Liver (tissue), 9 donors: ENCODE data around the gene TTC24. TPM values are rescaled to one million over a fixed set of nuclear protein-coding genes. Genes with fewer than 3 reads are reported as not detected.

Experiments used
- DNase-seq: peaks from one replicate; pipeline ENCODE4 v3.0.0-alpha.2; 2017; ENCODE audit warnings: low spot score
- H3K27ac ChIP-seq, 2 donors: one replicate each; pipeline ENCODE4 v1.7.0; 2013; ENCODE audit warnings: inconsistent platforms in 2 of 2, low read length in 2 of 2, control low read depth in 1 of 2, low read depth in 1 of 2, mild to moderate bottlenecking in 1 of 2
- H3K27me3 ChIP-seq, 4 donors: one replicate each; pipeline versions ENCODE4 v1.6.1 to v1.7.0; 2013; ENCODE audit warnings: low read length in 3 of 4, inconsistent platforms in 1 of 4, mild to moderate bottlenecking in 1 of 4, moderate library complexity in 1 of 4; ENCODE audit not compliant: control insufficient read depth in 4 of 4, insufficient read depth in 4 of 4
- H3K36me3 ChIP-seq, 4 donors: one replicate each; pipeline versions ENCODE4 v1.6.1 to v1.7.0; 2013; ENCODE audit warnings: low read length in 3 of 4, mild to moderate bottlenecking in 3 of 4, low read depth in 1 of 4, moderate library complexity in 1 of 4; ENCODE audit not compliant: control insufficient read depth in 4 of 4, insufficient read depth in 3 of 4
- H3K4me1 ChIP-seq, 4 donors: one replicate each; pipeline versions ENCODE4 v1.6.1 to v1.7.0; 2013; ENCODE audit warnings: low read length in 3 of 4, mild to moderate bottlenecking in 3 of 4, moderate library complexity in 1 of 4; ENCODE audit not compliant: control insufficient read depth in 4 of 4, insufficient read depth in 4 of 4
- H3K4me3 ChIP-seq, 3 donors: one replicate each; pipeline versions ENCODE4 v1.6.1 to v1.7.0; 2013; ENCODE audit warnings: low read length in 3 of 3, control low read depth in 1 of 3, low read depth in 1 of 3, mild to moderate bottlenecking in 1 of 3
- H3K9ac ChIP-seq, 2 donors: one replicate each; pipeline ENCODE4 v1.7.0; 2013; ENCODE audit warnings: low read length in 2 of 2, mild to moderate bottlenecking in 2 of 2, moderate library complexity in 2 of 2, control low read depth in 1 of 2, low read depth in 1 of 2
- H3K9me3 ChIP-seq, 4 donors: one replicate each; pipeline versions ENCODE4 v1.6.1 to v1.7.0; 2013; ENCODE audit warnings: low read length in 3 of 4; ENCODE audit not compliant: control insufficient read depth in 4 of 4
- ATF3 ChIP-seq: IDR thresholded peaks from 2 replicates; pipeline ENCODE4 v1.6.1; 2016; ENCODE audit warnings: antibody characterized with exemption
- CTCF ChIP-seq: fragments of 150-350 bp; IDR thresholded peaks from 2 replicates; pipeline ENCODE4 v1.5.1; 2017; ENCODE audit warnings: improper control_type of control experiment, low read depth, low read length; ENCODE audit not compliant: missing input control
- EGR1 ChIP-seq, 2 donors: IDR thresholded peaks; 2 replicates each; pipeline ENCODE4 v1.6.1; 2016 to 2018; ENCODE audit warnings: antibody characterized with exemption in 2 of 2, low read depth in 2 of 2
- FOXA1 ChIP-seq: IDR thresholded peaks from 2 replicates; pipeline ENCODE4 v1.6.1; 2016; ENCODE audit warnings: antibody characterized with exemption
- FOXA2 ChIP-seq: IDR thresholded peaks from 2 replicates; pipeline ENCODE4 v1.6.1; 2016; ENCODE audit warnings: antibody characterized with exemption
- GABPA ChIP-seq, 2 donors: IDR thresholded peaks in 1 of 2; conservative IDR thresholded peaks in 1 of 2; 2 replicates each; pipeline ENCODE4 v1.6.1; 2016; ENCODE audit warnings: antibody characterized with exemption in 2 of 2, mild to moderate bottlenecking in 1 of 2, moderate library complexity in 1 of 2
- HNF4A ChIP-seq, 2 donors: conservative IDR thresholded peaks; 2 replicates each; pipeline ENCODE4 v1.6.1; 2016; ENCODE audit warnings: antibody characterized with exemption in 2 of 2, mild to moderate bottlenecking in 2 of 2
- HNF4G ChIP-seq: IDR thresholded peaks from 2 replicates; pipeline ENCODE4 v1.6.1; 2016; ENCODE audit warnings: antibody characterized with exemption
- JUND ChIP-seq, 2 donors: IDR thresholded peaks; 2 replicates each; pipeline ENCODE4 v1.6.1; 2016; ENCODE audit warnings: antibody characterized with exemption in 2 of 2
- MAX ChIP-seq: IDR thresholded peaks from 2 replicates; pipeline ENCODE4 v1.6.1; 2016; ENCODE audit warnings: antibody characterized with exemption
- RAD21 ChIP-seq, 2 donors: IDR thresholded peaks; 2 replicates each; pipeline ENCODE4 v1.6.1; 2016; ENCODE audit warnings: antibody characterized with exemption in 2 of 2, mild to moderate bottlenecking in 2 of 2
- REST ChIP-seq: IDR thresholded peaks from 2 replicates; pipeline ENCODE4 v1.6.1; 2016; ENCODE audit warnings: antibody characterized with exemption, mild to moderate bottlenecking
- SP1 ChIP-seq: IDR thresholded peaks from 2 replicates; pipeline ENCODE4 v1.6.1; 2018; ENCODE audit warnings: antibody characterized with exemption, mild to moderate bottlenecking
- TAF1 ChIP-seq: conservative IDR thresholded peaks from 2 replicates; pipeline ENCODE4 v1.6.1; 2016; ENCODE audit warnings: antibody characterized with exemption, mild to moderate bottlenecking
- YY1 ChIP-seq: IDR thresholded peaks from 2 replicates; pipeline ENCODE4 v1.6.1; 2016; ENCODE audit warnings: antibody characterized with exemption, mild to moderate bottlenecking
- ZBTB33 ChIP-seq: IDR thresholded peaks from 2 replicates; pipeline ENCODE4 v1.6.1; 2016; ENCODE audit warnings: antibody characterized with exemption
- WGBS: extraction: QIAGEN DNeasy Blood & Tissue Kit; methylation state at CpG from one replicate; pipeline ENCODE4 v1.1.7; 2013; 5-methylcytosine and 5-hydroxymethylcytosine counted together
- polyA plus RNA-seq, 2 donors: library from polyadenylated mRNA; stranded (reverse) in 1 of 2; unstranded in 1 of 2; fragments of 200-250 nt in 1 of 2; fragments of >200 nt in 1 of 2; fragmentation: Nextera tagmentation in 1 of 2; extraction: Ambion mirVana in 1 of 2; gene quantifications; one replicate each; pipeline versions ENCODE4 v1.2.1 to v1.2.3, GENCODE V29; 2013 to 2015
- total RNA-seq, 2 donors: library from RNA; depleted of rRNA; stranded (reverse); fragments of >200 nt; gene quantifications; one replicate each; pipeline ENCODE4 v1.2.3, GENCODE V29; 2014
- donor health status: healthy.
- donor health status: healthy.
- donor health status: healthy.
- donor health status: healthy.
- donor health status: healthy.

The TTC24 gene
- total and polyA plus RNA-seq, 4 donors: 0.08 to 0.14 (median 0.10) TPM; not detected in 1

- Histone ChIP-seq H3K4me1 (peaks cover 7 to 23% (median 15%) of the 10 kb centered on the region in 4 donors), H3K27me3 (peaks cover 5 to 17% (median 7%) of the 10 kb centered on the region in 4 donors), H3K9me3 (no peaks in the 10 kb centered on the region), H3K36me3 (no peaks in the 10 kb centered on the region), H3K27ac (no peak overlapping the region), H3K4me3 (peak overlapping the region in 1 of 3 donors; percentile 24), H3K9ac (no peak overlapping the region)
- TF ChIP-seq SP1 (no peak), YY1 (no peak), ZBTB33 (no peak), FOXA1 (no peak)
- 3% methylated on average over 55 of the region's 55 CpGs for WGBS
- no peak for DNase-seq
These were observed 45.4 kb downstream of the TTC24 start for GRCh38 chr1:156624814-156625435.

- peak; percentile 69 for DNase-seq
- H3K4me1 ChIP-seq: peaks cover 7 to 23% (median 15%) of the 10 kb centered on the region in 4 donors
- no peak overlapping the region for H3K27ac ChIP-seq
- no peaks in the 10 kb centered on the region for H3K9me3 ChIP-seq
- H3K27me3 ChIP-seq: peaks cover 5 to 17% (median 7%) of the 10 kb centered on the region in 4 donors
- no peak overlapping the region for H3K9ac ChIP-seq
- 3% methylated on average over 45 of the region's 45 CpGs for WGBS
- no peaks in the 10 kb centered on the region for H3K36me3 ChIP-seq
- TF ChIP-seq HNF4G (no peak), FOXA1 (no peak), MAX (no peak), RAD21 (IDR thresholded peaks at IDR 0.05) (peak; percentile 62 to 72), FOXA2 (no peak), CTCF (peak; percentile 64), SP1 (no peak), GABPA (IDR thresholded peaks at IDR 0.05 in 1 of 2, conservative IDR thresholded peaks at IDR 0.05 in 1 of 2) (no peak)
- H3K4me3 ChIP-seq: peak overlapping the region in 1 of 3 donors; percentile 24
These were observed 46.0 kb downstream of the TTC24 start for GRCh38 chr1:156625436-156626078.

GRCh38 chr1:156626079-156626438 is 46.5 kb downstream of the TTC24 start:
- WGBS: 46% methylated on average over 4 of the region's 4 CpGs
- H3K4me1 ChIP-seq: peaks cover 7 to 23% (median 15%) of the 10 kb centered on the region in 4 donors
- TF ChIP-seq JUND (IDR thresholded peaks at IDR 0.05): no peak
- no peak for TF ChIP-seq HNF4A (conservative IDR thresholded peaks at IDR 0.05)
- TF ChIP-seq REST: no peak
- no peak for TF ChIP-seq HNF4G
- no peak for TF ChIP-seq ZBTB33
- TF ChIP-seq FOXA2: no peak
- no peak for TF ChIP-seq ATF3
- no peak for TF ChIP-seq EGR1 (IDR thresholded peaks at IDR 0.05; ENCODE audit: low read depth in 2 of 2)
- TF ChIP-seq TAF1: no peak
- no peak for TF ChIP-seq GABPA (IDR thresholded peaks at IDR 0.05 in 1 of 2, conservative IDR thresholded peaks at IDR 0.05 in 1 of 2)
- TF ChIP-seq YY1: no peak
- H3K9ac ChIP-seq: no peak overlapping the region
- no peaks in the 10 kb centered on the region for H3K9me3 ChIP-seq
- no peak overlapping the region for H3K27ac ChIP-seq
- no peak for DNase-seq
- H3K27me3 ChIP-seq: peaks cover 5 to 17% (median 7%) of the 10 kb centered on the region in 4 donors
- H3K36me3 ChIP-seq: no peaks in the 10 kb centered on the region
- no peak overlapping the region for H3K4me3 ChIP-seq
